Measurements from ENCODE around the gene MORN1. TPM values are rescaled to one million over a fixed set of nuclear protein-coding genes. Genes with fewer than 3 reads are reported as not detected.

MORN1 gene
- total RNA-seq, 1 donor, result 13.4 TPM

DNA sequence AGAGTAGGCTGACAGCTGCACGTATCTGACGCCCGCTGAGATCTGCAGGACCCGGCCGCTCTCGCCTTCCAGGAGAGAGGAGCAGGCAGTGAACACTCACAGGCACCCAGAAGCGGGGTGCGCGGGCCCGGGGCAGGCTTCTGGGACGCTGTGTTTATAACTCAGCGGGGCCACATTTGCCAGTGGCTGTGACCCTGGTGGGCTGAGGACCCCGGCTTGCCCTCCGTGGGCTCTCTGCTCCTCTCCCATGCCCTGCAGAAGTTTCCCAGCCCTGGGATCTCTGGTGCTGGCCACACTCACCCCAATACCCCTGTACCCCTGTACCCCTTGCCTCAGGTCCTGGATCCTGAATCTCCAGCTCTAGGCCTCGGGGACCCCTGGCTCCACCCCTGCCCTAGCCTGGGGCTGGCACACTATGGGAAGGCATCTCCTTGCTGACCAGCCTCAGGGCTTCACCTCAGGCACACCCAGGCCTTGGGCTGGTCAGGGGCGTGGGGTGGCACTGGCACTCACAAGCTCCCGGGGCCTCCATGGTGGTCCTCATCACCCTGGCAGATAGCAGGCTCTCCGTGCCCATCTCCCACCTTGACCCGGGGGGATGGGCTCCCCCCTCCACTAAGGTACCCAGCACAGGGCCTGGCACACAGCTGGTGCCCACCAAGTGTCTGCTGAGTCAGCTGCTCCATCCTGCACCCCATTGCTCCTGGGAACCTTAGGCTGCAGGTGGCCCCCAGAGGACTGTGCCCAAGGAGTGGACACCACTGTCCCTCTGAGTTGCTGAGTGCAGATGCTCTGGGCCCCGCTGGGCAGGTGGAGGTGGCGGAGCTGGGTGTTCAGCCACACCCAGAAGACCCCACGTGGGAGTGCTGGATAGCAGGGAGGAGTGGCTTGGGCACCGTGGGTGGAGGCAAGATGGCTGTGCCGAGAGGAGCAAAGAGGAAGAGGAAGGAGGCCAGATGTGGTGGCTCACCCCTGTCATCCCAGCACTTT, 32.4 kb downstream of the MORN1 start:
- H3K27ac ChIP-seq (ENCODE audit: low read depth, low read length), result no peak overlapping the region
- H3K36me3 ChIP-seq (ENCODE audit: insufficient read depth, low read length), result no peaks in the 10 kb centered on the region
- H3K4me2 ChIP-seq (ENCODE audit: insufficient read depth, low read length), result no peak overlapping the region
- H3K9me3 ChIP-seq (ENCODE audit: low read depth, low read length), result no peaks in the 10 kb centered on the region
- no peaks in the 10 kb centered on the region for H3K4me1 ChIP-seq (ENCODE audit: insufficient read depth, low read length)
- DNase-seq (ENCODE audit: insufficient read length, low spot score, missing footprints), result peak; percentile 89
- H3K4me3 ChIP-seq (ENCODE audit: insufficient read depth, low read length), result no peak overlapping the region
- H3K79me2 ChIP-seq (ENCODE audit: insufficient read depth, low read length), result no peaks in the 10 kb centered on the region
- TF ChIP-seq, protein P1, sequence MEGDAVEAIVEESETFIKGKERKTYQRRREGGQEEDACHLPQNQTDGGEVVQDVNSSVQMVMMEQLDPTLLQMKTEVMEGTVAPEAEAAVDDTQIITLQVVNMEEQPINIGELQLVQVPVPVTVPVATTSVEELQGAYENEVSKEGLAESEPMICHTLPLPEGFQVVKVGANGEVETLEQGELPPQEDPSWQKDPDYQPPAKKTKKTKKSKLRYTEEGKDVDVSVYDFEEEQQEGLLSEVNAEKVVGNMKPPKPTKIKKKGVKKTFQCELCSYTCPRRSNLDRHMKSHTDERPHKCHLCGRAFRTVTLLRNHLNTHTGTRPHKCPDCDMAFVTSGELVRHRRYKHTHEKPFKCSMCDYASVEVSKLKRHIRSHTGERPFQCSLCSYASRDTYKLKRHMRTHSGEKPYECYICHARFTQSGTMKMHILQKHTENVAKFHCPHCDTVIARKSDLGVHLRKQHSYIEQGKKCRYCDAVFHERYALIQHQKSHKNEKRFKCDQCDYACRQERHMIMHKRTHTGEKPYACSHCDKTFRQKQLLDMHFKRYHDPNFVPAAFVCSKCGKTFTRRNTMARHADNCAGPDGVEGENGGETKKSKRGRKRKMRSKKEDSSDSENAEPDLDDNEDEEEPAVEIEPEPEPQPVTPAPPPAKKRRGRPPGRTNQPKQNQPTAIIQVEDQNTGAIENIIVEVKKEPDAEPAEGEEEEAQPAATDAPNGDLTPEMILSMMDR (IDR thresholded peaks at IDR 0.05; ENCODE audit: extremely low read depth, low read depth, low read length), result no peak
- no peaks in the 10 kb centered on the region for H4K20me1 ChIP-seq (ENCODE audit: insufficient read depth, low read length)
- no peaks in the 10 kb centered on the region for H3K27me3 ChIP-seq (ENCODE audit: insufficient read depth, low read length)
- H2AFZ ChIP-seq (ENCODE audit: low read length), result no peak overlapping the region

DNA sequence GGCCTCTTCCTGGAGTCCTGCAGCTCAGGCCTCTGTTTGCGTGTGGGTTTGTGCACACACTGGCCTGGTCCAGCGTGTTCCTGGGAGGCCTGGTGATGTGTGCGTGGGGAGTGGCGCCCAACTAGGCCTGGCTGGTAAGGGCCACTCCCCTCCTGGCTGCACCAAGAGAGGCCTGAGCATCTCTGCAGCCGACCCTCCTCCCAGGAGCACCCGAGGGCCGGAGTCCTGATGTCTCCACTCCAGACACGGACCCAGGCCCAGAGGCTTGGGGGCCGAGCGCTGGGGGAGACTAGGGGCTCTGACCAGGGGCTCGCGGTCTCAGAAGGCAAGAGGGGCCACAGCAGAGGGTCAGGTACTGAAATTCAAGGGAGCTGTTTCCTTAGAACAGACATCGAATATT, 33.3 kb downstream of the MORN1 start:
- H3K4me3 ChIP-seq (ENCODE audit: insufficient read depth, low read length), result no peak overlapping the region
- no peak overlapping the region for H2AFZ ChIP-seq (ENCODE audit: low read length)
- no peaks in the 10 kb centered on the region for H3K79me2 ChIP-seq (ENCODE audit: insufficient read depth, low read length)
- DNase-seq (ENCODE audit: insufficient read length, low spot score, missing footprints), result peak; percentile 78
- H3K27ac ChIP-seq (ENCODE audit: low read depth, low read length), result no peak overlapping the region
- no peaks in the 10 kb centered on the region for H3K36me3 ChIP-seq (ENCODE audit: insufficient read depth, low read length)
- H3K4me1 ChIP-seq (ENCODE audit: insufficient read depth, low read length), result no peaks in the 10 kb centered on the region
- no peaks in the 10 kb centered on the region for H4K20me1 ChIP-seq (ENCODE audit: insufficient read depth, low read length)
- TF ChIP-seq, protein P1 (IDR thresholded peaks at IDR 0.05; ENCODE audit: extremely low read depth, low read depth, low read length), result no peak
- no peak overlapping the region for H3K4me2 ChIP-seq (ENCODE audit: insufficient read depth, low read length)
- no peaks in the 10 kb centered on the region for H3K9me3 ChIP-seq (ENCODE audit: low read depth, low read length)
- no peaks in the 10 kb centered on the region for H3K27me3 ChIP-seq (ENCODE audit: insufficient read depth, low read length)

DNA sequence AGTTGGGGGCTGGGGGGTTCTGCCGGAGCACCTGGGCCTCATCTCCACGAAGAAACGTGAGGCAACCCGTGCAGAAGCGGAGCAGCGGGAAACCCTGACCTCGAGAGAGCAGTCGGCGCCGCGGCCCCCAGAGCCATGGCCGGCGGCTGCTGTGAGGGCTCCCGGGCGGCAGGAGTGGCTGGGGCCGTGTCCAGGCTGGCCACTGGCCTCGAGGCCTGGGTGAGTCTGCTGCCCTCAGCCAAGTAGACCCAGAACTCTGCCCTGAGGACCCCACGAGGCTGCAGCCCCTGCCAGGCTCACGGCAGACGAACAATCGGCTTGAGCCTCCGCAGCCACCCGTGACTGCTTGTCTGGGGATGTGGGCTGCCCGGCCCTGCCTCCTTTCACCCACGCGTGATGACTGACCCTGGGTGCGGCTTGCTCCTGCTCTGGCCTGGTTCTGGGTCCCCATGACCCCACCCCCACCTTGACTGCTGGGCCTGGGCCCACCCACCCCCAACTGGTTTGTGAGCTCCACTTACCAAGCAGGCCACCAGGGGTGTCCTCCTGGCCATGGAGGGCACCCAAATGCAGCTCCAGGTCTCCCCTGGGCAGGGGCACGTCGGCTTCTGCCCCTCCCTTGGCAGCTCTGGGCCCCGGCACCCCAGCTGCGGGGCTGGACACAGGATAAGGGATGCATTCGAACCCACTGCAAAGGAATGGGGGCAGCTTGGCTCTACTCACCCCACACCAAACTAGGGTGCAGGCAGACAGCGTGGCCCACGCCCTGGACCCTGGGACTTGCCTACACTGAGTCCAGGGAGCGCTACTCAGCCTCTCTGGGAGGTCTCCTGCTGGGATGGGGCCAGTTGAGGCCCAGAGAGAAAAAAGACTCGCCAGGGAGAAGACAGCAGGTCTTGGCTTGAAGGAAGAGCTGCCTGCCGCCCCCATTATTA, 34.2 kb downstream of the MORN1 start:
- Histone ChIP-seq H3K27ac (ENCODE audit: low read depth, low read length) (no peak overlapping the region), H3K4me2 (ENCODE audit: insufficient read depth, low read length) (no peak overlapping the region), H3K36me3 (ENCODE audit: insufficient read depth, low read length) (no peaks in the 10 kb centered on the region), H3K4me1 (ENCODE audit: insufficient read depth, low read length) (no peaks in the 10 kb centered on the region), H3K79me2 (ENCODE audit: insufficient read depth, low read length) (no peaks in the 10 kb centered on the region), H3K27me3 (ENCODE audit: insufficient read depth, low read length) (no peaks in the 10 kb centered on the region), H4K20me1 (ENCODE audit: insufficient read depth, low read length) (no peaks in the 10 kb centered on the region), H3K4me3 (ENCODE audit: insufficient read depth, low read length) (no peak overlapping the region), H3K9me3 (ENCODE audit: low read depth, low read length) (no peaks in the 10 kb centered on the region), H2AFZ (ENCODE audit: low read length) (no peak overlapping the region)
- TF ChIP-seq, protein P1 (IDR thresholded peaks at IDR 0.05; ENCODE audit: extremely low read depth, low read depth, low read length), result no peak
- DNase-seq (ENCODE audit: insufficient read length, low spot score, missing footprints), result peak; percentile 80
